Subcutaneous adipose tissue (tissue), 4 donors: ENCODE results near the gene MYLK2. TPM values are rescaled to one million over a fixed set of nuclear protein-coding genes. Genes with fewer than 3 reads are reported as not detected.

ENCODE experiments used
- total RNA-seq, 4 donors: library from RNA; depleted of rRNA; stranded (reverse); fragments of >200 nt; gene quantifications; one replicate each; pipeline ENCODE4 v1.1.0, GENCODE V29; 2016
- TF ChIP-seq, protein P1 (sequence below): fragments of 450-650 bp; IDR thresholded peaks from one replicate; pipeline ENCODE4 v1.5.1; 2016; ENCODE audit warnings: low read depth, mild to moderate bottlenecking, control low read depth, antibody characterized with exemption, moderate library complexity

The MYLK2 gene
- total RNA-seq, 4 donors from 2014 or later, result not detected

DNA sequence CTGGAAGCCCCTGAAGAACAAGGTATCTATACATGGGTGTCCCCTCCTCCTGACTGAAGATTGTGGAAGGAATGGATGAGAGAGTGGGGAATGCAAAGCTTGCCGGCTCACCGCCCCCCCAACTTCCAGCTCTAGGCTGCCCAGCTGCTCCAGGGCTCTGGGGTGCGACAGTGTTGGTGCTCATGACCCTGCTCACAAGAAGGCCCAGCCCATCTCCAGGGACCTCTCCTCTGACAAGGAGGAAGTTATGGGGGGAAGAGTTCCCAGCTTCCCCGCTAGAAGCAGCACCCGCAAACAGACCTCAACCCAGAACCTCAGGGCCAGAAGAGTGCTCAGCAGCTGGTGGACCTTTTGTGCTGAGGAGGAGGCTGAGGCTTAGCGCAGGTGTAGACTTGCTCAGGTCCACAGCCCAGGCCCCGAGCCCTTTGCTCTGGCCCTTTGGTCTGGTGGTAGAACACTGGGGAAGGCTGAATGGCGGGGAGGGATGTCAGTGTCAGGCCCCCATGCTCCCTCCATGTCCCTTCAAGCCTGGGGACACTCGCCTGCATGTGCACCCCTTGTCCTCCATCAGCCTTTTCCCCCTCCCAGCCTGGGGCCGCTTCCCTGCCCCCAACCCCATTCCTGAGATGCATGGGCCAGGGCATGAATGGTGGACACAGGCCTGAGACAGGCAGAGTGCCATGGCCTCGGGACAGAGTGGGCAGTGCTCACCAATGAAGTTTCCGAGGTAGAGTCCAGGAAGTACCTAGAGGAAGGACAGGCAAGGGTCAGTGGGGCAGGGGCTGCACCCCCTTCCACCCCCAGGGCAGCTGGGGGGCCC lies 49.9 kb downstream of the MYLK2 start:
- TF ChIP-seq, protein P1, sequence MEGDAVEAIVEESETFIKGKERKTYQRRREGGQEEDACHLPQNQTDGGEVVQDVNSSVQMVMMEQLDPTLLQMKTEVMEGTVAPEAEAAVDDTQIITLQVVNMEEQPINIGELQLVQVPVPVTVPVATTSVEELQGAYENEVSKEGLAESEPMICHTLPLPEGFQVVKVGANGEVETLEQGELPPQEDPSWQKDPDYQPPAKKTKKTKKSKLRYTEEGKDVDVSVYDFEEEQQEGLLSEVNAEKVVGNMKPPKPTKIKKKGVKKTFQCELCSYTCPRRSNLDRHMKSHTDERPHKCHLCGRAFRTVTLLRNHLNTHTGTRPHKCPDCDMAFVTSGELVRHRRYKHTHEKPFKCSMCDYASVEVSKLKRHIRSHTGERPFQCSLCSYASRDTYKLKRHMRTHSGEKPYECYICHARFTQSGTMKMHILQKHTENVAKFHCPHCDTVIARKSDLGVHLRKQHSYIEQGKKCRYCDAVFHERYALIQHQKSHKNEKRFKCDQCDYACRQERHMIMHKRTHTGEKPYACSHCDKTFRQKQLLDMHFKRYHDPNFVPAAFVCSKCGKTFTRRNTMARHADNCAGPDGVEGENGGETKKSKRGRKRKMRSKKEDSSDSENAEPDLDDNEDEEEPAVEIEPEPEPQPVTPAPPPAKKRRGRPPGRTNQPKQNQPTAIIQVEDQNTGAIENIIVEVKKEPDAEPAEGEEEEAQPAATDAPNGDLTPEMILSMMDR, result no peak

DNA sequence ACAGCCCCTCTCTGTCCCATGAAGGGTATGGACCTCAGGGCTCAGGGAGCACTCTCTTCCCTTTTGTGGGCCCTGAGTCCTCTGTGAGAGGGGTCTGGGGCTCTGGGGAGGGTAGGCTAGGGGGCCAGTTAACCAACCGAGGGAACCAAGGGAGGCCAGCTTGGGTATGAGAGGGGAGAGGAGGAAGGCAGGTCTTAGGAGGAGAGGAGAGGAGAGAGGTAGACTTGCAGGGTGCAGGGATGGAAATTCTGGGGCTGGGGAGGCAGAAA lies 50.5 kb downstream of the MYLK2 start:
- TF ChIP-seq, protein P1, result no peak

DNA sequence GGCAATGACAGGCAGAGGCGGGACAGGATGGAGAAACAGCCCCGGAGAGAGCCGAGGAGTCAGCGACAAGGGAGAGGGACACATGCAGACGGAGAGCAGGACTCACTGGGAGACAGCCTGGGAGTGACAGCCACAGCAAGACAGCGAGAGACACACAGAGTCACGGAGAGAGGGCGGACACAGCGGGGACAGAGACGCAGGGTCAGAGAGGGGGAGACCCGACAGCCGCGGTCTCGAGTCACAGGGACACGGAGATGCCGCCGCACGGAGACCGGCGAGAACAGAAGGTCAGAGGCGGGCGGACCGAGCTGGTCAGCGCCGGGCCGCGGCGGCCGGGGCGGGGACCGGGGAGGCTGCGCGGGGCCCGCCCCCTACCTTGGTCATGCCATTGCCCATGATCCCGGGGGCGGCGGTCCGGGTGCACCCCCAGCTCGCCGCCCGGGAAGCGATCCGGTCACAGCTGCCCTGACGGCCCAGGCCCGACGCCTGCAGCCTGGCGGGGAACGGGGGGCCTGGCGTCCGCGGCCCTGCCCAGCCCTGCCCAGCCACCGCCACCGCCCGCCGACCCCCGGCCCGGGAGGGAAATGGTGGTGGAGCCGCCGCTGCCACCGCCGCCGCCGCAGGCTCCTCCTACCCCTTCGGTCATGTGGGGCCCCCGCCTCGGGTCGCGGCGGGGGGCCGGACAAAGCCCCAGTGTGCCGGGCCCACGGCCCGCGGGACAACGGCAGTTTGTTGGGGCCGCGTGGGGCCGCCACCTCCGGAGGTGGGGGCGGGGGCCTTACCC lies 51.0 kb downstream of the MYLK2 start, which contains the start of the genes DUSP15 and TTLL9:
Gene DUSP15, minus strand, starts transcription at position 586 of the 784 bp plus-strand sequence. Its CDS starts 190 bp downstream, at position 396.
Gene TTLL9, plus strand, starts transcription at position 693 of the 784 bp plus-strand sequence. CDS start 493 bp downstream, outside the sequence.
- TF ChIP-seq, protein P1, result no peak

DNA sequence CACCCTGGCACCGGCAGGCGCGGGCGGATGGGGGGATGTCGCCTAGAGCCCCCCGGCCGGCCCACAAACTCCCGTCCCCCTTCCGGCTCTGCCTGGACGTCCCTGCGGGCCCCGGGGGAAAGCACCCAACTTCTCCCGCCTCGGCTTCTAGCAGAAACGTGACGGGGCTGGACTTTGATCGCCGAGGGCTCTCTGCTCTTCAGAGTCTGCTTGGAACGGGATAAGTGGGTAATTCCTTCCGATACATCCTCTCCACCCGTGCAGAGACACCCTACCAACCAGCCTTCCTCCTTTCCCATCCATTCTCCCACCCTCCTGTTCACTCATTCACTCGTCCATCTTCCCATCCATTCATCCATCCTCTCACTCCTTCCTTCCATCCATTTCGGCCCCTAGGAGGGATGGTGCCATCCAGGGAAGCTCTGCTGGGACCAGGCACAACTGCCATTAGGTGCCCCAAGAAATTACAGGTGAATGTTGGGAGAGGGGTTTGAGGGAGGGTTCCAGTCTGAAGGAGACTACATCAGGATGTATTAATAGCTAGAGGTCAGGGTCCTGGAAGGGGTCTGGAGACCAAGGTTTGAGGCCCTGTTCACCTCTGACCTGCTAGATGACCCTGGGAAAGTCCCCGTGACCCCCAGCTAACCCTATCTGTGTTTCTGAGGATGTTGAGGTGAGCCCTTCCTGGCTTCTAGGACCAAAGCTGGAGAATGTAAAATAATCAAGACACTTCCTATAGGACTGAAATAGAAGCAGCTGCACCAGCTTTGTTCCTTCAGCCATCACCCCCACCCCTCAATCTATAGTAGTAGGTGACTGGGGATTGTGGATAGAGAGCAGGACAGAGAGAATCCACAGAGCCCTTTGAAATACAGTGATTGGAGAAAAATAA lies 51.8 kb downstream of the MYLK2 start:
- TF ChIP-seq, protein P1, result no peak

DNA sequence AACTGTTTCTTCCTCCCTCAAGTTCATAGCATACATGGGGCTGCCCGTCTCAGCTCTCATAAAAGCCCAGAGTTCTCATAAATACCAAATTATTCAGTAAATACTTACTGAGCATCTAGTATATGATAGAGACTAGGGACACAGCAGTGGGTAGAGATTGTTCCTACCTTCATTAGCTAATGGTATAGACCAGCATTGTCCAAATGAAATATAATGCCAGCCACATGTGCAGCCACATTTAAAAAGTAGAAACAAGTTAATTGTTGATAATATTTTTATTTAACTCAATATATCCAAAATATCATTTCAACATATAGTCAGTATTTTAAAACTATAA lies 52.4 kb downstream of the MYLK2 start:
- TF ChIP-seq, protein P1, result no peak

DNA sequence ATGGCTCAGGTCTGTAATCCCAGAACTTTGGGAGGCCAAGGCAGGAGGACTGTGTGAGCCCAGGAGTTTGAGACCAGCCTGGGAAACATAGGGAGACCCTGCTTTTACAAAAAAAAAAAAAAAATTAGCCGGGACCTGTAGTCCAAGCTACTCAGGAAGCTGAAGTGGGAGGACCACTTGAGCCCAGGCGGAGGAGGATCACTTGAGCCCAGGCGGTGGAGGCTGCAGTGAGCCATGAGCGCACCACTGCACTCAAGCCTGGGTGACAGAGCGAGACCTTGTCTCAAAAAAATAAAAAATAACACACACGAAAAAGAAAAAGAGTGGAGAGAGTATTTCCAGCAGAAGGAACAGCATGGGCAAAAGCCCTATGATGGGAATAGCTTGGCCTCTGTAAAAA lies 53.2 kb downstream of the MYLK2 start:
- TF ChIP-seq, protein P1, result no peak
